GM23248 (cell line): ENCODE data around the gene MAP3K20.

Experiments
- EZH2 ChIP-seq: fragments of 200-600 bp; sonication (generic); IDR thresholded peaks from 2 replicates; pipeline ENCODE4 v1.6.1; 2018; ENCODE audit warnings: antibody characterized with exemption, mild to moderate bottlenecking; ENCODE audit not compliant: insufficient read depth, poor library complexity, severe bottlenecking
- EZH2phosphoT487 ChIP-seq: fragments of 200-600 bp; sonication (generic); IDR thresholded peaks from 2 replicates; pipeline ENCODE4 v1.6.1; 2018; ENCODE audit warnings: antibody characterized with exemption, moderate library complexity, mild to moderate bottlenecking, low read depth; ENCODE audit not compliant: insufficient read depth

DNA sequence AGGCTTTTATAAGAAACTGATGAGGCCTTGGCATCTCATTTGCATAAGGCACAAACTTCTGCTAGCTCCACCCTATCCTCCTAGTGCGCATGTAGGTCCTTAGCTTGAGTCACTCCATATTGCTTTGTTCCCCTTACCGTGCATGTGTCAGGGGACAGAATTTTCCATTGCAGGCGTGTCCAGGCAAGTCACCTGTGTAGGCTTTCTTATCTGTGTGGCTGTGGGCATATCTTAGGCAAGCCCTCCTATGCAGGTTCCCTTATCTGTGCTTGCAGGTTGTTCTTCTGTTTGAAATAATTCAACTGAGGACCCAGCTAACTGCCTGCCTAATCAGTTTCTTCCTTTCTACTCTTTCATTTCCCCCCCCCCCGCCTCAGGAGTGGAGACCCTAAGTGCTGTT is 215.8 kb downstream of the MAP3K20 start:
- no peak for TF ChIP-seq EZH2
- no peak for TF ChIP-seq EZH2phosphoT487
